Astrocyte of the hippocampus (primary cell): ENCODE measurements around the gene CELA2A.
"Not testable (repeated sequence)": the region's sequence is repeated elsewhere in the genome, so short reads cannot be mapped to it uniquely, and the experiment has no call there.

Experiments used
- DNase-seq: peaks from one replicate; pipeline ENCODE4 v3.0.0; 2011; ENCODE audit warnings: low read depth, low spot score

CELA2A gene

GRCh38 chr1:15500184-15501178 is 43.9 kb downstream of the CELA2A start:
- no peak for DNase-seq

- peak; percentile 70 for DNase-seq
These were observed 44.9 kb downstream of the CELA2A start for GRCh38 chr1:15501208-15502032.

GRCh38 chr1:15504436-15504835 is 47.9 kb downstream of the CELA2A start:
- no peak for DNase-seq

GRCh38 chr1:15506831-15507230 is 50.3 kb downstream of the CELA2A start:
- no peak for DNase-seq

GRCh38 chr1:15507278-15507677 is 50.7 kb downstream of the CELA2A start:
- DNase-seq, result no peak

- DNase-seq, result no peak
These were observed 52.4 kb downstream of the CELA2A start for GRCh38 chr1:15508700-15509487.

- no peak for DNase-seq
These were observed 53.1 kb downstream of the CELA2A start for GRCh38 chr1:15509586-15509985.

GRCh38 chr1:15510611-15511405 is 54.3 kb downstream of the CELA2A start:
- no peak for DNase-seq

- DNase-seq, result no peak
These were observed 56.7 kb downstream of the CELA2A start for GRCh38 chr1:15513192-15513591.

- no peak for DNase-seq
These were observed 57.4 kb downstream of the CELA2A start for GRCh38 chr1:15513919-15514318.

GRCh38 chr1:15514557-15514956 is 58.0 kb downstream of the CELA2A start:
- DNase-seq, result not testable (repeated sequence)

GRCh38 chr1:15515022-15515663 is 58.6 kb downstream of the CELA2A start:
- DNase-seq, result no peak

- DNase-seq, result no peak
These were observed 63.1 kb downstream of the CELA2A start for GRCh38 chr1:15519625-15520024.

- not testable (repeated sequence) for DNase-seq
These were observed 64.8 kb downstream of the CELA2A start for GRCh38 chr1:15521206-15521906.
